HG02588 (cell line): ENCODE measurements around the gene PPP1R3D.

Experiments used
- ATAC-seq: cut with Tn5 transposase; IDR thresholded peaks from one replicate; pipeline ENCODE4 v1.9.1; 2021; ENCODE audit warnings: mild to moderate bottlenecking, moderate library complexity; ENCODE audit not compliant: unreplicated experiment

PPP1R3D gene

DNA sequence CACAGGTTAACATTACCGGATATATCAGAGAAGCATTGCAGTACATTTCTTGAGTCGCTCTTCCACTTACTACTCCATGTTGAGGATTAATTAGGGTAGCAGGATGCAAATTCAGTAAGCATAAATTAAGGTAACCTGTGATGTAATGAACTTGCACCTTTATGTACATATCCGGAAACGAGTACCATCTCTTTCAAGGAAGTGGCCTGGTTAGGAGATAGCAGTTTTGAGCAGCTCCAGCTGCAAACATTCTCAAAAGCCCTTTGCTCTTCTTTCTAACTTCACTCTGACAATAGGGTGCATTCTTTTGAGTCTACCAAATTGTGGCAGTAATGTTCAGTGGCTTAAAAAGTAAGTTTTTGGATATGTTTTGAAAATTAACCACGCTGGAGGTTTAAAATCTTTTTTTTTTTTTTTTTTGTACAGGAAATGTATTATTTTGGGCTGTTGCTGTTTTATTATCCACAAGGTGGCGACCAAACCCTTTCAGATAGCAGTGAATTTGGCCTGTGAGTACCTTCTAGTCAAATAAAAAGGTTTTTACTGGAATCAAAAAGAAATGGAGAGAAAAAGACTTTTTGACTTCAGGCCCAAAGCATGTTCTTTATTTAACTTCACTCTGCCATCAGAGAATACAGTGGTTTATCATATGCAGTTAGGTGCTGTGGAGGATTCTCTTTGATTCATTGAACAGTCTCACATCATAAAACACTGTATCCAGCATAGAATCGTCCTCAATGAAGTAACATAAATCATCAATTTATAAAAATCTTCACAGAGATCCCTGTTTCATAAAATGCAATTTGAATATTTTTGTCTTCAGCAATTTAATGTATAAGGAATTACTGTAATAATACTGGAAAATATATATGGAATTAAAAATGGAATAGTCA lies 9.0 kb upstream of the PPP1R3D start:
- ATAC-seq, result no peak

DNA sequence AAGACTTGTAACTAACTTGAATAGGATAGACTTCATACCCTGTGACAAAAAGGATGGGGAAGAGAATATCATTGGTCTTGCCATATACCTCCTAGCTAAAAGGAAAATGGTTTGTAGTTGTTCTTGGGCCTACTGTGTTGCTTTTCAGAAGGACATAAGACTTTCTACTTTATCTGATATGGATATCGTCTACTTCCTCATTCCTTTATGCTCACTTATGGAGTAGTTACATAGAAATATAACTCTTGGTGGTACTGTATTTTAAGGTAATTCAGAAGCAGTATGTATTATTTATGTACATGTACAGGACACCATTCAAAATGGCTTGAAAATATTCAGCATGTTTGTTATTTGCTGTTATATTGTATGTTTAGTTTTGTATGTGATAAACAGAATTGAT lies 8.1 kb upstream of the PPP1R3D start:
- no peak for ATAC-seq

DNA sequence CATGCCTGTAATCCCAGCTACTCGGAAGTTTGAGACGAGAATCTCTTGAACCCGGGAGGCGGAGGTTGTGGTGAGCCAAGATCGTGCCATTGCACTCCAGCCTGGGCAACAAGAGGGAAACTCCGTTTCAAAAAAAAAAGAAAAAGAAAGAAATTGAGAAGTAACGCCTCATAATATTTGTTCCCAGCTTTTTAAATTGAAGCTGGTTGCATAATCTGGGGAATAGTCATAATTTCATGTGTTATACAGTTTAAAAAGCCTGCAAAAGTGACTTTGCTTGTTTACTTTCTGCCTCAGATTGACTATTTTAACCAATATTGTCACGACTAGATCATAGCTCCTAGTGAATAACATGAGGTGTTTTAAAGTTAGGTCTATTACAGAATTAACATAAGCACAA lies 7.3 kb upstream of the PPP1R3D start:
- no peak for ATAC-seq

DNA sequence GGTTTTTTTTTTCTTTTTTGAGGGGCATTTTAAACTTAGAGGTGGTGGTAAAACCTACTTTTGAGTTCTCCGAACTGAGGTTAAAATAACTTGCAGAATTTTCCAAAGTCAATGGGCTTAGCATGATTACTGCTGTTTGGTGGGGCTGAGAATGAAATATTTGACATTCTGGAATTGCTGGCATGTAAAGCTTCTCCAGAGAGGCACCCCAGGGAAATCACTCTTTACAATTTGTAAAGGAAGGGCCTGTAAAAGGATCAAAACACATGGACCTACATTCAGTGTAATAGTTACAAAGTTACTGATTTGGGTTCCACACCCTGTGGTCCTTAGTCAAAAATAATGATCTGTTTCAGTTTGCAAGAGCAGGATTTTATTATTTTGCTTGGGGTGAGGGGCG lies 5.6 kb upstream of the PPP1R3D start:
- ATAC-seq, result no peak

DNA sequence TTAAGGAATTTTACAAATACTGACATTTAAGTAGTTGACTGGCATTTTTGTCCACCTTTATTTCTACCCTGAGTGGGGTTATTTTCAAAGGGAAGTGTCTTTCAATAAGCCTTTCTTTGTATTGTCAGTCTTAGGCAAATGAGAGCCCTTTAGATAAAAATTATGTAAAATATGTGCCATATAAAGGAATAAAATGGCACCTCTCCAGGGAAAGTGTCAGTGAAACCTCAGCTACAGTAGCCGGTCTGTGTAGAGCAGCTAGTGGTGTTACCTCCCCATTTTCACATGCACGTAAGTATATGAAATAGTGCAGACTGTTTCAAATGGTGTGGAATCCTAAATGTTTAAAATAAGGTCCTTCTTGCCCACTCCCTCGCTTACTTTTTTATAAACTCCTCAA lies 5.1 kb upstream of the PPP1R3D start:
- no peak for ATAC-seq

DNA sequence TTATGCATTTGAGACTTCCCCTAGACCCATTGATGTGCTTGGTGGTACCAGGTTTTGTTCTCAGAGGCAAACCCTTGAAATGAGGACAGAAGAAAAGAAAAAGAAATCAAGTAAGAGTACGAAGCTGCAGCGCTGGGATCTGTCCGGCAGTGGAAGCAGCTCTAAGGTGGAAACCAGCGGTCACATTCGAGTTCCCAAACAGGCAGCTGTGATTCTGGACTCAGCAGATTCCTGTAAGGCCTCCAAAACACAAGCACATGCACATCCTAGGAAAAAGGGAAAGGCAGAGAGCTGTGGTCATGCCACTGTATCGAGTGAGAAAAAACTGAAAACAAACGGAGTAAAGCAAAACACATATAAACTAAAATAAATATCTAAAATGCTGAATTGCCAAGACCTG lies 4.6 kb upstream of the PPP1R3D start:
- ATAC-seq, result no peak

DNA sequence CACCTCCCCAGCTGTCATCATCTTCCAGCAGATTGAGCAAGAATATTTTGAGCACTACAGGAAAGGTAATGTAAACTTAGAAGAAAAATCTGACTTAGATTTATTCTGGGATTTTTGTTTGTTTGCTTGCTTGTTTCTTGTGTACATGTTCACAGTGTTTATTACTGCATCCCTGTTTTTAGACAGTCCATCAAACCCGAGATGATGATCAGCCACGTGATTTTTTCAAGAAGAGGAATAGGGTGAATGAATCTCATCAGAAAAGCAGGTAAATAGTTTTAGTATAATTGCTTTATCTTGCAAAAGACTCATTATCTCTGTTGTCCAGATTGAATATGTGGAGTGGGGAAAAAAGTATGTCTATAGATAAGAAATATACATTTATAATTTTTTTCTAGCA lies 2.1 kb upstream of the PPP1R3D start:
- no peak for ATAC-seq

DNA sequence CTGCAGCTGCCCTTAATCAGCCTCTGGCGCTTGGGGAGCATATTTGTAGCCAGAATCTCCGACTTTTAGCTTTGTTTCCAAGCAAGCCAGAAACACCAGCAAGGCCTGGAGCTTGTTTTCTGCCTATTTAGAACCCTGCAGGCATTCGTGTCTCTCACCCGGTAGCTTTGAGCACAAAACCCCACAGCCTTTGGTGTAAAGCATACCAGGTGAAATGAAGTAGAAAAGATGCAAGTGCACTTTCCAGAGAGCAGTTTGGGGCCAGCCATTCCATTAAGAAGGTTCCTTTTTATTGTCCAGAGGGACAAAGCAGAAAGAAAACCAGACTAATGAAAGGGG lies 820 bp upstream of the PPP1R3D start:
- no peak for ATAC-seq

DNA sequence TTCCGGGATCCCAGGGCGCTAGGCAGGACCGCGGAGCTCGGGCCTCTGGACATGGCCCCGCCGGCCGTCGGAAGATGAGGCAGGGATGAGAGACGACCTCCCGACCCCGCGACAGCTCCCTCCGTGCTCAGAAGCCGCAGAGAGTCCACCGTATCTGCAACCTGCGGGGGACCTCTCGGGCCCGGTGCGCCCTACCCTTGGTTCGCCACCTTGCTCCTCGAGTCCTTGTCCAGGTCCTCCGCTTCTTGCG lies 301 bp downstream of the PPP1R3D start:
- peak; percentile 27 for ATAC-seq

DNA sequence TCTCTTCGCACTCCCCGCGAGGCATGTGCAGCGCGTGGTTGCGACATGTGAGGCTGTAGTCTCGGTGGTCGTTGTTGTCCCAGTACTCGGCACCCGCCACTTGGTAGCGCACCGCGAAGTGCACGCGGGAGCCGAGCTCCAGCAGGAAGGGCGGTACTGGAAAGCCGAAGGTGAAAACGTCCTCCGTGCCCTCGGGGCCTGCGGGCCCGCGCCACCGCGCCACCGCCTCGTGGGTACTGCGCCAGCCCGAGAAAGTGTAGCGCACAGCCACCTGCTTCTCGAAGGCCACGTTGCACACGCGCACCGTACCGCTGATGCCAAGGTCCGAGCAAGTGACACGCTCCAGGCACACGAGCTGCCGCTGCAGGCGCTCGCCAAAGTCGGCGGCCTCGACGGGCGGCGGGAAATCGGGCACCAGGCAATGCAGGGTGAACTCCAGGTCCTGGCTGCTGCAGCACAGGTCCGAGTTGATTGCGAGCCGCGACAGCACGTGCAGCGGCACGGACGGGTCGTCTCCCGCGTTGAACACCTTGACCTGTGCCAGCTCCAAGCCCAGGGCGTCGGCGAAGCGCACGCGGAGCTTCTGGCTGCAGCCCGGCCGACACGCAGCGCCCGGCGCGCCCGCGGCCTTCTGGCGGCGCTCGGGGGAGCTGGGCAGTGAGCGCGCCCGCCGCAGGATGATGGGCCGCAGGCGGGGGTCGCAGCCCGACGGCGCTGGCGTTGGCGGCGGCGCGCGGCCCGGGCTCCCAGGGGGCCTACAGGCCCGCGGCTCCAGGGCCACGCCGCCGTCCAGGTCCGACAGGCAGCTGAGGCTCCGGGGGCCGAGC lies 840 bp downstream of the PPP1R3D start:
- ATAC-seq, result peak; percentile 26

DNA sequence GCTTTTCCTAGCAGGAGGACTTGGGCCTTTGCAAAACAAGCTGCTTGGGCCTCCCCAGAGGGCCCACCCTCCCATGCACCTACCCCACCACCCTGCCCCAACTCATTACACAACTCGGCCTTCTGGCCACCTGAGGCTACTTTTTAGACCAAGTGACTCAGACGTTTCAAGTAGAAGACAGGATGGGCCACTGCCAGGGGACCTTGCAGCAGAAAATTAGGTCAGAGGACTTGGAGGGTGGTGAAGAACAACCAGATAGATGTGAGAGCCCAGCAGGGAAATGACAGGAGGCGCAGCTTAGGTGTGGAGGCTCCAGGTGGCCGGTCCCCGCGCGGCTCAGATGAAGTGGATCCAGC lies 1.4 kb downstream of the PPP1R3D start:
- ATAC-seq, result no peak

DNA sequence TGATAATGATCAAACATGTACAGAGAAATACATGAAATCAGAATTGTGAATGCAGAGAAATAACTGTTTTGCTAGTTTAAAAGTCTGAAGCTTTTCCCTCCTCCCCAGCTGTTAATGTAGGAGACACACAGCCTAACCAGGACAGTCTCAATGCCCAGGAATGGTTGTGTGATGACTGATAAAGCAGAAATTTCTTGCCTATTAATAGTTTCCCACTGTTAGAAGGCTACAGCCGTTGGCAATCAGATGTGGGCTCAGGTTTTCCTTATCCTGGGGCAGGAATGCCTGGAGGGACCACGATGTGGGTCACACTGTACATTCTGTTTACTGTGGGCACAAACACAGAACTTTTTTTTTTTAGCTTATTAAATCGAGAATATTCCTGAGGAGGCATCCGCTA lies 1.9 kb downstream of the PPP1R3D start:
- ATAC-seq, result no peak

DNA sequence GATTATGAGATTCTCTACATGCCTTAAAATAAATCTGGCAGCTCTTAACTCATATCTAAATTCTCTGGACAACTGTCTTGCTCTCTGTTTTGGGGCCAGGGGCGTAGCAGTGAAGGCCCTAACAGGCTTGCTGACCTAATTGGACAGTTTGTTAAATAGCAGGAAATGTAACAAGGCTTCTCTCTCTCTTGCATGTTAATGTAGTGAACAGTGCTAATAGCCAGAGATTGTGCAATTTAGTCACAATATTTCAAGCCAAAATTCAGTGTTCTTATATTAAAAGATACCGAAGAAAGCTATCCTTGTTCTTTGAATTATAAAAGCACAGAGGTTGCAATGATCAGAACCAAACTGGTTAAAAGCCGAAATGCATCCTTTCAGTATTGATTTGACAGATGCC lies 3.0 kb downstream of the PPP1R3D start:
- no peak for ATAC-seq

DNA sequence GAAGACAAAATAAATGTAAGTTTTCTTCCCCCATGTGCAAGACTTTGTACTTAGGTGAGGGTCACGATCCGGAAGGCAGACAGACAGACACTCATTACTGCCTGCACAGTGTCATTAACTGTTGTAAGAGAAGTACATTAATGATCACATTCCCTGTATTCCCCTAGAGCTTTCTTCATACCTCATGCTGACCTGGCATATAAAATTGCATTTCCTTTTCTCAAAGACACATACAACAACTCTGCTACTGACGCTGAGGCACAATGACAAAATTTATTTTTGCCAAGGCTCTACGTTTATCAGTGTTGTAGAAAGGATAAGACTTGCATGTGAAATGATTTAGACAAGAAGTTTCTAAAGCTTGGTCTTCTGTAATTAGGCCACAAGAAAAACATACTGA lies 3.7 kb downstream of the PPP1R3D start:
- no peak for ATAC-seq

DNA sequence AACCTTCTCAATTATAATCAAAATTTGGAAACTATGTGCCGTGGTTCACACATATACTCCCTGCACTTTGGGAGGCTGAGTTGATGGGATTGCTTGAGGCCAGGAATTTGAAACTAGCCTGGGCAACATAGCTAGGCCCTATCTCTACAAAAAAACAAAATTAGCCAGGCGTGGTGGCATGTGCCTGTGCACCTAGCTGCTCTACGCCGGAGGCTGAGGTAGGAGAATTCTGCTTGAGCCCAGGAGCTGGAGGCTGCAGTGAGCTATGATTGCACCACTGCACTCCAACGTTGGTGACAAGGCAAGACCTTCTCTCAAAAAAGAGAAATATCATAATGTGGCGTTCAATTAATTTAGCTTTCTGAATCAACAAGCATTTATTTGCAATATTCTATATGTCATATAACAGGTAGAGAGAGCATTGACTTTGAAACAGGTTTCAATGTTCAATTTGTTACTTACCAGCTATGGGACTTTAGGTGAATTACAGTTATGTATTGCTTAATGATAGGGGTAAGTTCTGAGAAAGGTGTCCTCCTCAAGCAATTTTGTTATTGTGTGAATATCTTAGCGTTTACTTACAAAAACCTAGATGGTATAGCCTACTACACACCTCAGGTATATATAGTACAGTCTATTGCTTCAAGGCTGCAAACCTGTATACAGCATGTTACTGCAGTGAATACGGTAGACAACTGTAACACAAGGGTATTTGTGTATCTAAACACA lies 4.5 kb downstream of the PPP1R3D start:
- ATAC-seq, result no peak

DNA sequence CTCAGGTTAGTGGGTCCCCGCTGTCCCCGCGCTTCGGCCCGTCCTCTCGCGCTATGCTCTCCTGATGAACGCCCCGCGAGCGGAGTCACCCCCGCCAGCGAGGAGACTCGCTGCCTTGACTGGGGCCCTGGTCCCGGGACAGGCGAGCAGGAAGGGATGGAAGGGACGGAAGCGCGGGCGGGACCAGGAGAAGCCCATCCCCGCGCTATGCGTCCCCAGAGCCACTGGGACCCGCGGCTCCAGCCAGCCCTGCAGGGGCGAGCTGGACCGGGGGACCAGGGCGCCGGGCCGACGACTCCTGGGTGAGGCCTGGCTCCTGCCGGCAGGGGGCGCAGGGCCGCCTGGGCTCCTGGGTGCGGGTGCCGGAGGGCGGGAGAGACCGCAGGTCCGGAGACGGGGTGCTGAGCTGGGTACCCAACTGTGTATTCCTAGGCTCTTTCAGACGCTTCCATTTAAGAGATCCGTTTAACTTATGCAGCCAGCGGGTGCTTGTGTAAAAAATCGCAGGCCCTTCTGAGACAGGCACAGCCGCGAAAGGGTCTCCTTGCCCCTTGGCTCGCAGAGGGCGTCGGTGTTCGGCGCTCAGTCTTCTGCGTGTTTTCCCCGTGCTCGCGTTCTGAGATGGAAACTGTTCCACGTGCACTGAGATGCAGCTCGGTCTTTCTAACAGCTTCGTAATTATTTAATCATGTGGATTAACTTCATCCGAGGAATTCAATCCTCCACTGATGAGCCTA lies 6.1 kb downstream of the PPP1R3D start:
- ATAC-seq, result peak; percentile 85

DNA sequence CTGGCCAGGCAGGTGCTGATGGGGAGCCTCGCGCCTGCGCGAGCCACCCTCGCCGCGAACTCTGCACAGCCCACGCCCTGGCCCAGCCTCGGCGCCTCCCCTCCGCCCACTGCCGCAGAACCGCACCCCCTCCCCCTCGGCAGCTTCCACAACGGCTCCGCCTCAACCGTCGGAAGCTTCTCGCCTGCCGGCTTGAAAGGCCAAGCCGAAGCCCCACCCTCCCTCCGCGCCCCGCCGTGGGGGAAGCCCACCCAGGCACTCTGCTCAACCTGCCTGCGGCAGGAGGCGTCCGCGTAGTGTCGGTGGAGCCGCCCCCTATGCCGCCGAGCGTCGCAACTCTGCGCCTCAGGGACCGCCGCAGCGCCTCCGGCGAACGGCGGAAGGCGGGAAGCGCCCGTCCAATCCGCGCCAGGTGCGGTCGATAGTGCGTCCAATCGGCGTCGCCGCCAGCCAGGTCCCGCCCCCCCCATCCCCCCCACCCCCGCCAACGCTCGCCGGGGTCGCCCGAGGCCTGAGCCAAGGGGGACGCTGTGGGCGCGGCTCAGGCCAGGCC lies 6.7 kb downstream of the PPP1R3D start, which contains the start of gene SYCP2:
Gene SYCP2, minus strand, starts transcription at position 342 of the 553 bp plus-strand sequence. CDS start 11,224 bp downstream, outside the sequence.
- ATAC-seq, result no peak

DNA sequence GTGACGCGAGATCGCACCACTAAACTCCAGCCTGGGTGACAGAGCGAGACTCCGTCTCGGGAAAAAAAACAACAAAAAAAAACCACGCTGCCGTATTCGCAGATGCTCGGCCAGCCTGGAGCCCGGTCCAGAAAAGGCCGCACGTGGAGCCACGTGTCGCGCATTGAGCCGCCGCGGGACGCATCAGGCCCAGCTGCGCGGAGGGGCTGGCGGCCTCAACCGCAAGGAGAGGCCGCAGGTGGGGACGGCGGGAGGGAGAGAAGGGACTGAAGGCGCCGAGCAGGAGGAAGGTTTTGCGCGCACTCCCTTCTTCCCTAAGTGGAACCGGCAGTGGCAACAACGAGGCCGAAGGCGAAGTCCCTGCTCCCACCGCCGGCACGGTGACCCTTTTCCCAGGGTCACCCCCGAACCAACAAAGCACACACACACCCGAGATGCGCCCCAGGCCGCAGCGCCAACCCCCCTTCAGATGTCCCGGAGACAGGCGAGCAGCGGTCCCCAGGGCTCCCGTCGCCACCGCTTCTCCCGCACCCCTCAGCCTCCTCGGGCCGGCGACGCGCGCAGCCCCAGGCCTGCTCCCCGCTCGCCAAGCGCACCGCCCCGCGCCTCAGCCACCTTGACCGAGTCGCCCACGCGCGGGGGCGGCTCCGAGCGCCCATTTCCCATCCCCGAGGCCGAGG lies 7.3 kb downstream of the PPP1R3D start:
- no peak for ATAC-seq

DNA sequence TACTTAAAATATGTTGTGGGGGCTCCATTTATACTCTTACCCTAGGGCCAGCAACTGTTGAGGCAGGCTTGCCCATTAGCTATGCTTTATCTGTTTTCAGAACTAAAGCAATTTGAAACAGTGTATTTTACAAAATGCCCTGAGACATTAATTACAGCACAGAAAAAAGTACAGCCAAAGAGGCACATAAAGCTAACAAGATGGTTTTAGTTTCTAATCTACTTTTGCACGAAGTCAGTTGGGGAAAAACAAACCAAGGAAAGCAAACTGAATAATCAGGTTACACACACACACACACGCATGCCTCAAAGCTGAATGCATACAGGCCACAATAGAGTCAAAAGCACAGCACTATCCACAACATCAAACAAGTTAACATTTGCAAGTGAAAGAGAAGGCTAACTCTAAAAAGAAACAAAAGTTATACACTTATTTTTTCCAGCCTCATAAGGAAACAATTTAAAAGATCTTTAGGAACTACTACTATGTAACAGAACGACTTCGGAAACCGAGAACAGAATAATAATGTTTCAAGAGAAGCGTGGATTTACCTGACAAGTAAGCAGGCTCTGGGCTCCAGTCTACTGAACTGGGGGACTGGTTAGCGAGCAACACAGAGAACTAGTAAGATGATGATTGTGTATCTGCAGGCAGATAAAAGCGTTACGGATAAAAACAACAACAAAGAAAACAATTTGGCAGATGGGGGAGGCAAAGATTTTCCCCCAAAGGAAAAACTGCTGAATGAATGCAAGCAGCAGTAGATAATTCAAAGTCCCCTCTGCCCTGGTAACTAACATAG lies 8.4 kb downstream of the PPP1R3D start:
- ATAC-seq, result no peak
